Prostate gland (tissue), 2 donors: Measurements from ENCODE around the gene CDHR5.

Source experiments
- POLR2A ChIP-seq: fragments of 450-650 bp; IDR thresholded peaks from one replicate; pipeline ENCODE4 v1.6.1; 2016; ENCODE audit warnings: antibody characterized with exemption, mild to moderate bottlenecking
- TF ChIP-seq, protein P1 (sequence below), 4 experiments: fragments of 200-600 bp in 2 of 4; fragments of 450-650 bp in 2 of 4; sonication (generic) in 2 of 4; IDR thresholded peaks; 1 replicate in 3 of 4; 2 replicates in 1 of 4; pipeline ENCODE4 v1.5.1; 2016 to 2019; ENCODE audit warnings: antibody characterized with exemption in 4 of 4, mild to moderate bottlenecking in 2 of 4, moderate library complexity in 2 of 4

DNA sequence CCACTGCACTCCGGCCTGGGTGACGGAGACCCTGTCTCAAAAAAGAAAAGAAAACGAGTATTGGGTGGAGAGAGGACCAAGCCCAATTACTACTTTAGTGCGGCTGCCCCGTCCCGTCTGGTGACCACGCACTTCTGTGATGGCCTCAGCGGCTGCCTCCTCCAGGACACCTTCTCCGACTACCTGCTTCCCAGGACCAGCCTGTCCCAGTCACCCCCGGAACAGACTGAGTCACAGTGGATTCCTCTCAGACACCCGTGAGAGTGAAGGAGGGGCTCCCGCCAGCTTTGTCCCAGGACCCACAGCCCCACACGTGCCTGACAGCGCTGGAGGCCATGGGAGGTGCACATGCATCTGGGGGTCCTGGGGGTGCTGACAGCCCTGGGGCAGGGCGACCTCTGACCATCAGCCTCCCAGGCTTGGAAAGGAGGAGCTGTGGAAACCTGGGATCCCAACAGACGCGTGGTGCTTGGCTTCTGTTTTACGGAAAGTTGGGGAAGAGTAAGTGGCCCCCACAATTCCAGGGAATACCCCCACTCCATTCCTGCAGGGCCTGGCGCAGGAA is 17.1 kb upstream of the CDHR5 start:
- TF ChIP-seq POLR2A, result no peak
- TF ChIP-seq, protein P1, sequence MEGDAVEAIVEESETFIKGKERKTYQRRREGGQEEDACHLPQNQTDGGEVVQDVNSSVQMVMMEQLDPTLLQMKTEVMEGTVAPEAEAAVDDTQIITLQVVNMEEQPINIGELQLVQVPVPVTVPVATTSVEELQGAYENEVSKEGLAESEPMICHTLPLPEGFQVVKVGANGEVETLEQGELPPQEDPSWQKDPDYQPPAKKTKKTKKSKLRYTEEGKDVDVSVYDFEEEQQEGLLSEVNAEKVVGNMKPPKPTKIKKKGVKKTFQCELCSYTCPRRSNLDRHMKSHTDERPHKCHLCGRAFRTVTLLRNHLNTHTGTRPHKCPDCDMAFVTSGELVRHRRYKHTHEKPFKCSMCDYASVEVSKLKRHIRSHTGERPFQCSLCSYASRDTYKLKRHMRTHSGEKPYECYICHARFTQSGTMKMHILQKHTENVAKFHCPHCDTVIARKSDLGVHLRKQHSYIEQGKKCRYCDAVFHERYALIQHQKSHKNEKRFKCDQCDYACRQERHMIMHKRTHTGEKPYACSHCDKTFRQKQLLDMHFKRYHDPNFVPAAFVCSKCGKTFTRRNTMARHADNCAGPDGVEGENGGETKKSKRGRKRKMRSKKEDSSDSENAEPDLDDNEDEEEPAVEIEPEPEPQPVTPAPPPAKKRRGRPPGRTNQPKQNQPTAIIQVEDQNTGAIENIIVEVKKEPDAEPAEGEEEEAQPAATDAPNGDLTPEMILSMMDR (IDR thresholded peaks at IDR 0.05), result no peak
